GM19452 (cell line): Measurements from ENCODE around the gene MTCH1.
"Not testable (repeated sequence)": the region's sequence is repeated elsewhere in the genome, so short reads cannot be mapped to it uniquely, and the experiment has no call there.

ENCODE experiments used
- ATAC-seq: cut with Tn5 transposase; IDR thresholded peaks from one replicate; pipeline ENCODE4 v1.9.1; 2021; ENCODE audit not compliant: unreplicated experiment

Gene MTCH1

GRCh38 chr6:36954262-36954931 lies 31.6 kb downstream of the MTCH1 start, which contains the start of gene PI16:
Gene PI16 (plus strand): TSS chr6:36954738. CDS start chr6:36954761, 23 bp downstream.
- no peak for ATAC-seq

- no peak for ATAC-seq
Observed at GRCh38 chr6:36953931-36954261, 32.1 kb downstream of the MTCH1 start.

- ATAC-seq: no peak
Observed at GRCh38 chr6:36949636-36950035, 36.4 kb downstream of the MTCH1 start.

GRCh38 chr6:36949076-36949475 lies 36.9 kb downstream of the MTCH1 start:
- ATAC-seq: not testable (repeated sequence)

GRCh38 chr6:36947570-36948351 lies 38.2 kb downstream of the MTCH1 start:
- no peak for ATAC-seq

GRCh38 chr6:36946526-36946925 lies 39.5 kb downstream of the MTCH1 start:
- no peak for ATAC-seq

GRCh38 chr6:36945301-36945700 lies 40.7 kb downstream of the MTCH1 start:
- no peak for ATAC-seq

- ATAC-seq: no peak
Observed at GRCh38 chr6:36944650-36945049, 41.3 kb downstream of the MTCH1 start.

GRCh38 chr6:36942329-36942728 lies 43.7 kb downstream of the MTCH1 start:
- not testable (repeated sequence) for ATAC-seq

GRCh38 chr6:36941561-36941960 lies 44.4 kb downstream of the MTCH1 start:
- ATAC-seq: not testable (repeated sequence)

GRCh38 chr6:36940027-36940426 lies 46.0 kb downstream of the MTCH1 start:
- ATAC-seq: no peak

GRCh38 chr6:36939005-36939404 lies 47.0 kb downstream of the MTCH1 start:
- not testable (repeated sequence) for ATAC-seq

- no peak for ATAC-seq
Observed at GRCh38 chr6:36938536-36938935, 47.5 kb downstream of the MTCH1 start.

GRCh38 chr6:36937896-36938295 lies 48.1 kb downstream of the MTCH1 start:
- ATAC-seq: no peak

- ATAC-seq: no peak
Observed at GRCh38 chr6:36936824-36937223, 49.2 kb downstream of the MTCH1 start.

- ATAC-seq: no peak
Observed at GRCh38 chr6:36934901-36935300, 51.1 kb downstream of the MTCH1 start.

GRCh38 chr6:36933519-36933918 lies 52.5 kb downstream of the MTCH1 start:
- ATAC-seq: no peak

- ATAC-seq: no peak
Observed at GRCh38 chr6:36933102-36933501, 52.9 kb downstream of the MTCH1 start.

GRCh38 chr6:36930483-36930882 lies 55.5 kb downstream of the MTCH1 start:
- no peak for ATAC-seq

GRCh38 chr6:36929607-36930006 lies 56.4 kb downstream of the MTCH1 start:
- no peak for ATAC-seq

GRCh38 chr6:36929152-36929551 lies 56.8 kb downstream of the MTCH1 start:
- no peak for ATAC-seq

- ATAC-seq: no peak
Observed at GRCh38 chr6:36928547-36928918, 57.5 kb downstream of the MTCH1 start.
